Measurements from ENCODE around the gene DNAJC16.

The DNAJC16 gene

GRCh38 chr1:15617173-15618076 is 90.8 kb downstream of the DNAJC16 start, which contains the start of gene DDI2:
DDI2 (plus strand) TSS chr1:15617458; CDS start chr1:15617671, 213 bp downstream.
- Mint-ChIP-seq H3K36me3 (peaks cover 9% of the 10 kb centered on the region), H3K9me3 (no peaks in the 10 kb centered on the region), H3K4me1 (peaks cover 47% of the 10 kb centered on the region), H3K4me3 (peak within 1 kb of the TSS; percentile 95), H3K27ac (peak within 1 kb of the TSS; percentile 99), H3K27me3 (no peaks in the 10 kb centered on the region)

GRCh38 chr1:15618077-15618654 is 91.5 kb downstream of the DNAJC16 start:
- H3K27ac Mint-ChIP-seq, result peak overlapping the region; percentile 92
- H3K36me3 Mint-ChIP-seq, result peaks cover 13% of the 10 kb centered on the region
- H3K27me3 Mint-ChIP-seq, result no peaks in the 10 kb centered on the region
- H3K4me3 Mint-ChIP-seq, result peak overlapping the region; percentile 95
- H3K9me3 Mint-ChIP-seq, result no peaks in the 10 kb centered on the region
- peaks cover 54% of the 10 kb centered on the region for H3K4me1 Mint-ChIP-seq

- H3K4me3 Mint-ChIP-seq, result peak overlapping the region; percentile 95
- no peaks in the 10 kb centered on the region for H3K27me3 Mint-ChIP-seq
- peaks cover 13% of the 10 kb centered on the region for H3K36me3 Mint-ChIP-seq
- peaks cover 54% of the 10 kb centered on the region for H3K4me1 Mint-ChIP-seq
- no peaks in the 10 kb centered on the region for H3K9me3 Mint-ChIP-seq
- peak overlapping the region; percentile 92 for H3K27ac Mint-ChIP-seq
Observed at GRCh38 chr1:15618655-15619525, 92.2 kb downstream of the DNAJC16 start.

- H3K9me3 Mint-ChIP-seq, result no peaks in the 10 kb centered on the region
- H3K36me3 Mint-ChIP-seq, result peaks cover 13% of the 10 kb centered on the region
- H3K27ac Mint-ChIP-seq, result no peak overlapping the region
- no peaks in the 10 kb centered on the region for H3K27me3 Mint-ChIP-seq
- peaks cover 62% of the 10 kb centered on the region for H3K4me1 Mint-ChIP-seq
- peak overlapping the region; percentile 76 for H3K4me3 Mint-ChIP-seq
Observed at GRCh38 chr1:15620155-15620545, 93.5 kb downstream of the DNAJC16 start.

DNA sequence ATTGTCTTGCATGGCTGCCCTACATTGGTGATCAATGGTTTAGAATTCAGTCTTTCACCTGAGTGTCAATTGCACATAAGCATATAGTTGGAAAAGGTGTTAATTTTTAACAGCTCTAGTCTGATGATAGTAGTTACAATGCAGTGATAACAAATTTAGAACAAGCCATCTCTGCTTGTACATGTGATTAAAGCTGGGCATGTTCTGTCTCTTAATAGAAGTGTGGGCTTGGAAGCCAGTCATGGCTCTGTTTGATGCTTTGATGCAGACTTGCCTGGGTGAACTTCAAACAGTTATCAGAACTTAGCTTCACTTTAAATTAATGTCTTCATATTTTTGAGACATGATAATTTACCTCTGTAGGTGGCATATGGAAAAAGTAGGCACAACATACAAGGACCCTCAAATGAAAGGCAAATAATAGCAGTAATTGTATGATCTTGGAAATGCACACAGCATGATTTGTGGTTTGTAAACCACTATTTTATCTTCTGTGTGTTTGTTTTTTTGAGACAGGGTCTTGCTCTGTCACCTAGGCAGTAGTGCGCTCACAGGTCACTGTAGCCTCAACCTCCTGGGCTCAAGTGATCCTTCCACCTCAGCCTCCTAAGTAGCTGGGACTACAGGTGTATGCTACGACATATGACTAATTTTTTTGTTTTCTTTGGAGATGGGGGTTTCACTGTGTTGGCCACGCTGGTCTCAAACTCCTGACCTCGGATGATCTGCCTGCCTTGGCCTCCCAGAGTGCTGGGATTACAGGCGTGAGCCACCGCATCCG is 94.4 kb downstream of the DNAJC16 start:
- Mint-ChIP-seq H3K9me3 (no peaks in the 10 kb centered on the region), H3K27ac (no peak overlapping the region), H3K4me3 (peak overlapping the region; percentile 76), H3K27me3 (no peaks in the 10 kb centered on the region), H3K4me1 (peaks cover 67% of the 10 kb centered on the region), H3K36me3 (peaks cover 13% of the 10 kb centered on the region)

DNA sequence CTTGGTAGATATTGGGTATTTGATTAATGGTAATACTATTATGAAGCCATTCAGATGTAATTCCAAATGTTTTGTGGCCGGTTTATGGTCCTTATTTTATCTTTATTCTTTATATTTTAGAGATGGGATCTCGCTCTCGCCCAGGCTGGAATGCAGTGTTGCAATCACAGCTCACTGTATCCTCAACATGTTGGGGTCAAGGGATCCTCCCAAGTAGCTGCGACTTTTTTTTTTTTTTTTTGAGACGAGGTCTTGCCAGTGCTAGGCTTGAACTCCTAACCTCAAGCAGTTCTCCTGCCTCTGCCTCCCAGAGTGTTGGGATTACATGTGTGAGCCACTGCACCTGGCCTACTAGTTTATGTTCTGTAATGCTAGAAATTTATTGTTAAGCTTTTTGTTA is 95.3 kb downstream of the DNAJC16 start:
- no peaks in the 10 kb centered on the region for H3K9me3 Mint-ChIP-seq
- peaks cover 64% of the 10 kb centered on the region for H3K4me1 Mint-ChIP-seq
- H3K4me3 Mint-ChIP-seq, result peak overlapping the region; percentile 15
- H3K27me3 Mint-ChIP-seq, result no peaks in the 10 kb centered on the region
- H3K27ac Mint-ChIP-seq, result no peak overlapping the region
- H3K36me3 Mint-ChIP-seq, result peaks cover 15% of the 10 kb centered on the region

DNA sequence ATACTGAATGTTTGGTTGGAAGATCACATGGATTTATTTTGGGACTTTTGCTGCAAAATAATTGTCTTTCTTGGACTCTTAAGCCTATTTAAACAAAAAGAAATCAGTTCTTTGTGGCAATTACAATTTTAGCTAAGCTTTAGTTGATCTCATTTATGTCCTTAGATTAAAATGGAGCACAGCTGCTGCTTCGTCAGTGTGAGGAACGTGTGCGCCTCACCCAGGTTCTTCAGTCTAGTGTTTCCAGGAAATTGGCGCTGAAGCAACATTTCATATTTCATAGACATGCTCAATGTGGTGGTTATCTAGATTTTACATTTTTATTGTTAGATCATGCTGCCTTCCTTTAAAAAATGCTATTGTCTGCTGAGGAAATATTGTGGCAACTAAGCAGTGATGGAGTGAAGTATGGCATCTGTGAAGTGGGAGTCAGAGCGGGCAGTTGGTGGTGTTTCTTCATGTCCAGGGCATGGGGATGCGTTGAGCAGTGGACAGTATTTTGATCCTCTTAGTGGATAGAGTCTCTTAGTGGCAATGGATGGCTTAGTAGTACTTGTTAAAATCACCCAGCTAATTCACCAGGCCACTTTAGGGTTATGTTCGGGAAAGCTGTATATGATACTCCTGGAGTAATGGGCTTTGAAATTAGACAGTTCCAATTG is 96.2 kb downstream of the DNAJC16 start:
- H3K4me3 Mint-ChIP-seq, result peak overlapping the region; percentile 3
- peak overlapping the region; percentile 59 for H3K27ac Mint-ChIP-seq
- H3K36me3 Mint-ChIP-seq, result peaks cover 15% of the 10 kb centered on the region
- H3K27me3 Mint-ChIP-seq, result no peaks in the 10 kb centered on the region
- H3K4me1 Mint-ChIP-seq, result peaks cover 73% of the 10 kb centered on the region
- no peaks in the 10 kb centered on the region for H3K9me3 Mint-ChIP-seq

GRCh38 chr1:15623435-15623834 is 96.8 kb downstream of the DNAJC16 start:
- H3K4me3 Mint-ChIP-seq, result no peak overlapping the region
- H3K4me1 Mint-ChIP-seq, result peaks cover 74% of the 10 kb centered on the region
- H3K36me3 Mint-ChIP-seq, result peaks cover 14% of the 10 kb centered on the region
- H3K27ac Mint-ChIP-seq, result no peak overlapping the region
- H3K9me3 Mint-ChIP-seq, result no peaks in the 10 kb centered on the region
- H3K27me3 Mint-ChIP-seq, result no peaks in the 10 kb centered on the region

- no peak overlapping the region for H3K4me3 Mint-ChIP-seq
- peaks cover 69% of the 10 kb centered on the region for H3K4me1 Mint-ChIP-seq
- H3K9me3 Mint-ChIP-seq, result no peaks in the 10 kb centered on the region
- no peaks in the 10 kb centered on the region for H3K27me3 Mint-ChIP-seq
- H3K27ac Mint-ChIP-seq, result peak overlapping the region; percentile 1
- H3K36me3 Mint-ChIP-seq, result peaks cover 10% of the 10 kb centered on the region
Observed at GRCh38 chr1:15624133-15624714, 97.6 kb downstream of the DNAJC16 start.

DNA sequence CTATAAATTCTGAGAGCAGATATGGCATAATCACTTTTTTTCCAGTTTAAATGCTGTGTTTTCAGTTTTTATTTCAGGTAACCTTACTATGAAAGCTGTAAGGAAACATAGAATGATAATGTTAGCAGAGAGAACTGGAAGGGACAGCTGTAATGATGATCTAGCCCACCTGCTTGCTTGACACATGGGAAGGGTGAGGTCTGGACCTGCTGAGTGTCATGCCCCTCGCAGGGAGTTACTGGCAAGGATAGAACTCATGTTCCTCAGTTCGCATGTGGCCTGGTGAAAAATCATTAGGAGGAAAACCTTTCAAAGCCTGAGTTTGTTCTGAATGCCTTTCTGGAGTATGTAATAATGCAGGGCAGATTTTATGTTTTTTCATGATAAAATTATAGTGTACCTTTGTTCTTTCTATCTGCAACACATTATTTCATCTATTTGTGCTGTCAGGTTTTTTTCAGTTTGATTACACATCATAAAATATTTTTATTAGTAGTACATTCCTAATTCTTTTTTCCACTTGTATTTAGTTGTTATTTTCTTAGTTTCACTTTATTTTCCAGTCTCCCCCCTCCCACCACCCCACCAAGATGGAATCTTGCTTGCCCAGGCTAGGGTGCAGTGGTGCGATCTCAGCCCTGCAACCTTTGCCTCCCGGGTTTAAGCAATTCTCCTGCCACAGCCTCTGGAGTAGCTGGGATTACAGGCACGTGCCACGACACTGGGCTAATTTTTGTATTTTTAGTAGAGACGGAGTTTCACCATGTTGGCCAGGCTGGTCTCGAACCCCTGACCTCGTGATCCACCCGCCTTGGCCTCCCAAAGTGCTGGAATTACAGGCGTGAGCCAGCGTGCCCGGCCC is 98.6 kb downstream of the DNAJC16 start:
- Mint-ChIP-seq H3K27ac (no peak overlapping the region), H3K36me3 (peaks cover 9% of the 10 kb centered on the region), H3K4me1 (peaks cover 59% of the 10 kb centered on the region), H3K27me3 (no peaks in the 10 kb centered on the region), H3K4me3 (no peak overlapping the region), H3K9me3 (no peaks in the 10 kb centered on the region)
